Spleen (tissue), 11 donors: Measurements from ENCODE around the gene MRPL23. TPM values are rescaled to one million over a fixed set of nuclear protein-coding genes. Genes with fewer than 3 reads are reported as not detected.
A peak's percentile ranks its signal among the peaks of the same experiment; 100 is the strongest.

Source experiments
- DNase-seq: peaks from one replicate; pipeline ENCODE4 v3.0.0-alpha.2; 2020
- H3K27ac ChIP-seq, 8 donors: fragments of 200-600 bp; sonication (generic) in 7 of 8; 1 replicate in 4 of 8; 2 replicates in 4 of 8; pipeline versions ENCODE4 v1.5.0 to v1.8.0; 2016 to 2021; ENCODE audit warnings: inconsistent platforms in 4 of 8, mild to moderate bottlenecking in 4 of 8, moderate library complexity in 1 of 8
- H3K27me3 ChIP-seq, 7 donors: fragments of 200-600 bp; sonication (generic) in 6 of 7; replicated peaks in 1 of 7; 1 replicate in 4 of 7; 2 replicates in 3 of 7; pipeline versions ENCODE4 v1.5.0 to v1.8.0; 2016 to 2021; ENCODE audit warnings: inconsistent platforms in 3 of 7, mild to moderate bottlenecking in 1 of 7
- H3K36me3 ChIP-seq, 6 donors: fragments of 200-600 bp; sonication (generic) in 5 of 6; 1 replicate in 4 of 6; 2 replicates in 2 of 6; pipeline versions ENCODE4 v1.5.0 to v1.8.0; 2016 to 2021; ENCODE audit warnings: inconsistent platforms in 2 of 6
- H3K4me1 ChIP-seq, 6 donors: fragments of 200-600 bp; sonication (generic) in 5 of 6; 1 replicate in 3 of 6; 2 replicates in 3 of 6; pipeline versions ENCODE4 v1.5.0 to v1.8.0; 2016 to 2021; ENCODE audit warnings: inconsistent platforms in 3 of 6
- H3K4me3 ChIP-seq, 8 donors: fragments of 200-600 bp; sonication (generic) in 7 of 8; 1 replicate in 4 of 8; 2 replicates in 4 of 8; pipeline versions ENCODE4 v1.5.0 to v1.8.0; 2016 to 2021; ENCODE audit warnings: inconsistent platforms in 4 of 8, mild to moderate bottlenecking in 4 of 8, moderate library complexity in 2 of 8
- H3K9me3 ChIP-seq, 8 donors: fragments of 200-600 bp; sonication (generic) in 7 of 8; 1 replicate in 4 of 8; 2 replicates in 4 of 8; pipeline versions ENCODE4 v1.5.0 to v1.8.0; 2016 to 2021; ENCODE audit warnings: inconsistent platforms in 4 of 8
- CTCF ChIP-seq, 11 experiments: fragments of 200-600 bp in 7 of 11; fragments of 450-650 bp in 4 of 11; sonication (generic) in 4 of 11; IDR thresholded peaks in 8 of 11; conservative IDR thresholded peaks in 3 of 11; 1 replicate in 7 of 11; 2 replicates in 4 of 11; pipeline versions ENCODE4 v1.4.0 to v1.8.0; 2016 to 2021; ENCODE audit warnings: antibody characterized with exemption in 11 of 11, inconsistent platforms in 4 of 11, mild to moderate bottlenecking in 1 of 11
- POLR2A ChIP-seq, 3 donors: fragments of 450-650 bp; IDR thresholded peaks; one replicate each; pipeline ENCODE4 v1.5.1; 2017; ENCODE audit warnings: antibody characterized with exemption in 3 of 3, mild to moderate bottlenecking in 1 of 3
- POLR2AphosphoS5 ChIP-seq, 3 donors: sonication (generic); formaldehyde crosslinking; IDR thresholded peaks; one replicate each; pipeline ENCODE4 v1.5.1; 2017; ENCODE audit warnings: antibody characterized with exemption in 3 of 3
- WGBS, 5 donors: extraction: QIAGEN DNeasy Blood & Tissue Kit in 3 of 5; methylation state at CpG; one replicate each; pipeline versions ENCODE4 v1.1.5 to v1.1.7; 2013 to 2018; 5-methylcytosine and 5-hydroxymethylcytosine counted together
- intact Hi-C: fragments of 100-400 bp; cut with DNase I; formaldehyde crosslinking; loops from one replicate; pipeline ENCODE4 v1.15.0; 2023; ENCODE audit warnings: low total_unique reads
- polyA plus RNA-seq, 3 donors: library from polyadenylated mRNA; stranded (reverse); fragments of 200-250 nt; gene quantifications; one replicate each; pipeline ENCODE4 v1.2.1, GENCODE V29; 2013
- total RNA-seq, 7 donors: library from RNA; depleted of rRNA in 3 of 7; stranded (reverse); fragments of >200 nt in 3 of 7; fragmentation: NEBNext Ultra II Directional in 4 of 7; extraction: Animal tissue kit (Norgen Biotek cat#: 25700) in 4 of 7; gene quantifications; one replicate each; pipeline versions ENCODE4 v1.1.0 to v1.2.1, GENCODE V29; 2016 to 2021
- donor health status: healthy with polysubstance abuse.
- donor health status: DM: no; HTN: no; CAD: no; lungs with moderate emphysema.
- donor health status: DM: no; HTN: no; CAD: no.
- donor health status: Bipolar disorder and iron deficiency.
- donor health status: healthy.
- donor health status: DM: no; HTN: no; CAD: no.
- donor health status: DM: yes; HTN: yes; CAD: no.

The MRPL23 gene
- total and polyA plus RNA-seq, 10 donors, result 32.5 to 160 (median 54.0) TPM

GRCh38 chr11:1964955-1965354 lies 17.8 kb downstream of the MRPL23 start:
- no peaks in the 10 kb centered on the region for H3K4me1 ChIP-seq
- H3K4me3 ChIP-seq, result no peak overlapping the region
- intact Hi-C loops, result no loop called here
- H3K27me3 ChIP-seq, result no peaks in the 10 kb centered on the region
- TF ChIP-seq POLR2A (IDR thresholded peaks at IDR 0.05) (no peak), CTCF (IDR thresholded peaks at IDR 0.05 in 8 of 11, conservative IDR thresholded peaks at IDR 0.05 in 3 of 11) (no peak), POLR2AphosphoS5 (IDR thresholded peaks at IDR 0.05) (no peak)
- WGBS, 5 donors, result 100% methylated on average over 3 of the region's 20 CpGs; no CpG with 5 or more reads in 4 of the 5 donors
- no peaks in the 10 kb centered on the region for H3K9me3 ChIP-seq
- H3K27ac ChIP-seq, result no peak overlapping the region
- H3K36me3 ChIP-seq, result no peaks in the 10 kb centered on the region
- DNase-seq, result no peak

GRCh38 chr11:1966531-1966930 lies 19.4 kb downstream of the MRPL23 start:
- Histone ChIP-seq H3K27me3 (no peaks in the 10 kb centered on the region), H3K9me3 (no peaks in the 10 kb centered on the region), H3K27ac (no peak overlapping the region), H3K36me3 (no peaks in the 10 kb centered on the region), H3K4me1 (no peaks in the 10 kb centered on the region), H3K4me3 (no peak overlapping the region)
- intact Hi-C loops, result no loop called here
- TF ChIP-seq POLR2A (IDR thresholded peaks at IDR 0.05) (no peak), CTCF (IDR thresholded peaks at IDR 0.05 in 8 of 11, conservative IDR thresholded peaks at IDR 0.05 in 3 of 11) (no peak), POLR2AphosphoS5 (IDR thresholded peaks at IDR 0.05) (no peak)
- DNase-seq, result peak; percentile 23
- 92 to 98% methylated on average over 6 to 8 of the region's 18 CpGs; no CpG with 5 or more reads in 3 of the 5 donors for WGBS, 5 donors

- Histone ChIP-seq H3K27ac (no peak overlapping the region), H3K9me3 (no peaks in the 10 kb centered on the region), H3K4me1 (no peaks in the 10 kb centered on the region), H3K36me3 (no peaks in the 10 kb centered on the region), H3K27me3 (no peaks in the 10 kb centered on the region), H3K4me3 (no peak overlapping the region)
- intact Hi-C loops, result no loop called here
- 70% methylated on average over 3 of the region's 21 CpGs; no CpG with 5 or more reads in 4 of the 5 donors for WGBS, 5 donors
- TF ChIP-seq CTCF (IDR thresholded peaks at IDR 0.05 in 8 of 11, conservative IDR thresholded peaks at IDR 0.05 in 3 of 11) (no peak), POLR2A (IDR thresholded peaks at IDR 0.05) (no peak), POLR2AphosphoS5 (IDR thresholded peaks at IDR 0.05) (no peak)
- peak; percentile 12 for DNase-seq
These were observed 20.6 kb downstream of the MRPL23 start for GRCh38 chr11:1967641-1968225.

GRCh38 chr11:1968454-1969002 lies 21.4 kb downstream of the MRPL23 start:
- Histone ChIP-seq H3K27me3 (no peaks in the 10 kb centered on the region), H3K9me3 (no peaks in the 10 kb centered on the region), H3K27ac (no peak overlapping the region), H3K4me1 (no peaks in the 10 kb centered on the region), H3K36me3 (no peaks in the 10 kb centered on the region), H3K4me3 (no peak overlapping the region)
- no CpG with 5 or more reads among the region's 24 CpGs for WGBS, 5 donors
- peak; percentile 23 for DNase-seq
- no peak for TF ChIP-seq POLR2A (IDR thresholded peaks at IDR 0.05)
- no peak for TF ChIP-seq CTCF (IDR thresholded peaks at IDR 0.05 in 8 of 11, conservative IDR thresholded peaks at IDR 0.05 in 3 of 11)
- no peak for TF ChIP-seq POLR2AphosphoS5 (IDR thresholded peaks at IDR 0.05)
- intact Hi-C loops, result no loop called here
